ENCODE results near the gene PRC1.

GRCh38 chr15:91027677-91028076, 33.3 kb upstream of the PRC1 start:
- TF ChIP-seq EZH2 (IDR thresholded peaks at IDR 0.05; ENCODE audit: insufficient read depth, poor library complexity, severe bottlenecking) (no peak), EZH2phosphoT487 (IDR thresholded peaks at IDR 0.05; ENCODE audit: insufficient read depth, low read depth) (no peak)
